ENCODE measurements around the gene CACNA1B. TPM values are rescaled to one million over a fixed set of nuclear protein-coding genes. Genes with fewer than 3 reads are reported as not detected.

CACNA1B gene
- total and polyA plus RNA-seq, 2 donors (not counting 1 experiment from before 2014, with no cell fraction given), result 0.01 to 0.17 TPM

GRCh38 chr9:137948642-137949041 lies 71.1 kb downstream of the CACNA1B start:
- H3K79me2 ChIP-seq (ENCODE audit: control insufficient read depth, insufficient read depth, low read length), result no peaks in the 10 kb centered on the region
- H3K9me3 ChIP-seq (ENCODE audit: control insufficient read depth, insufficient read depth, low read depth, low read length), result peaks cover 5% of the 10 kb centered on the region
- no peaks in the 10 kb centered on the region for H3K27me3 ChIP-seq (ENCODE audit: control insufficient read depth, insufficient read depth, low read length)
- H3K4me3 ChIP-seq (replicated peaks in 1 of 4; ENCODE audit: control extremely low read depth in 1 of 4, insufficient read depth in 1 of 4, low read depth in 3 of 4, low read length in 4 of 4), result no peak overlapping the region
- H2AFZ ChIP-seq (ENCODE audit: low read length), result no peak overlapping the region
- no peak overlapping the region for H3K27ac ChIP-seq (ENCODE audit: insufficient read depth, low read length)
- TF ChIP-seq CTCF (conservative IDR thresholded peaks at IDR 0.05 in 1 of 2, IDR thresholded peaks at IDR 0.05 in 1 of 2; ENCODE audit: low read depth in 1 of 2, low read length in 2 of 2), result no peak
- no peak for TF ChIP-seq EZH2 (IDR thresholded peaks at IDR 0.05; ENCODE audit: low read length, missing control alignments)
- H3K4me2 ChIP-seq (ENCODE audit: extremely low read depth, insufficient read depth, low read length), result no peak overlapping the region
- H3K4me1 ChIP-seq (ENCODE audit: control insufficient read depth, extremely low read depth, insufficient read depth, low read length), result no peaks in the 10 kb centered on the region
- H3K9ac ChIP-seq (ENCODE audit: insufficient read depth, low read length), result no peak overlapping the region
- no peaks in the 10 kb centered on the region for H4K20me1 ChIP-seq (ENCODE audit: control insufficient read depth, extremely low read depth, insufficient read depth, low read length)
- H3K36me3 ChIP-seq (ENCODE audit: control insufficient read depth, insufficient read depth, low read length), result no peaks in the 10 kb centered on the region
- DNase-seq (ENCODE audit: low read depth in 2 of 2), result no peak

- H3K27me3 ChIP-seq (ENCODE audit: control insufficient read depth, insufficient read depth, low read length), result no peaks in the 10 kb centered on the region
- TF ChIP-seq EZH2 (IDR thresholded peaks at IDR 0.05; ENCODE audit: low read length, missing control alignments) (no peak), CTCF (conservative IDR thresholded peaks at IDR 0.05 in 1 of 2, IDR thresholded peaks at IDR 0.05 in 1 of 2; ENCODE audit: low read depth in 1 of 2, low read length in 2 of 2) (no peak)
- no peak for DNase-seq (ENCODE audit: low read depth in 2 of 2)
- H3K9ac ChIP-seq (ENCODE audit: insufficient read depth, low read length), result no peak overlapping the region
- H3K9me3 ChIP-seq (ENCODE audit: control insufficient read depth, insufficient read depth, low read depth, low read length), result peaks cover 5% of the 10 kb centered on the region
- no peak overlapping the region for H3K4me2 ChIP-seq (ENCODE audit: extremely low read depth, insufficient read depth, low read length)
- no peak overlapping the region for H3K27ac ChIP-seq (ENCODE audit: insufficient read depth, low read length)
- no peaks in the 10 kb centered on the region for H3K36me3 ChIP-seq (ENCODE audit: control insufficient read depth, insufficient read depth, low read length)
- H3K4me1 ChIP-seq (ENCODE audit: control insufficient read depth, extremely low read depth, insufficient read depth, low read length), result no peaks in the 10 kb centered on the region
- H2AFZ ChIP-seq (ENCODE audit: low read length), result no peak overlapping the region
- no peaks in the 10 kb centered on the region for H3K79me2 ChIP-seq (ENCODE audit: control insufficient read depth, insufficient read depth, low read length)
- no peak overlapping the region for H3K4me3 ChIP-seq (replicated peaks in 1 of 4; ENCODE audit: control extremely low read depth in 1 of 4, insufficient read depth in 1 of 4, low read depth in 3 of 4, low read length in 4 of 4)
- H4K20me1 ChIP-seq (ENCODE audit: control insufficient read depth, extremely low read depth, insufficient read depth, low read length), result no peaks in the 10 kb centered on the region
Measured at GRCh38 chr9:137949260-137949659, 71.7 kb downstream of the CACNA1B start.

GRCh38 chr9:137951107-137951506 lies 73.5 kb downstream of the CACNA1B start:
- H2AFZ ChIP-seq (ENCODE audit: low read length), result no peak overlapping the region
- no peaks in the 10 kb centered on the region for H3K36me3 ChIP-seq (ENCODE audit: control insufficient read depth, insufficient read depth, low read length)
- peaks cover 5% of the 10 kb centered on the region for H3K9me3 ChIP-seq (ENCODE audit: control insufficient read depth, insufficient read depth, low read depth, low read length)
- H3K27me3 ChIP-seq (ENCODE audit: control insufficient read depth, insufficient read depth, low read length), result no peaks in the 10 kb centered on the region
- H3K9ac ChIP-seq (ENCODE audit: insufficient read depth, low read length), result no peak overlapping the region
- H3K4me3 ChIP-seq (replicated peaks in 1 of 4; ENCODE audit: control extremely low read depth in 1 of 4, insufficient read depth in 1 of 4, low read depth in 3 of 4, low read length in 4 of 4), result no peak overlapping the region
- no peak for DNase-seq (ENCODE audit: low read depth in 2 of 2)
- no peaks in the 10 kb centered on the region for H4K20me1 ChIP-seq (ENCODE audit: control insufficient read depth, extremely low read depth, insufficient read depth, low read length)
- no peaks in the 10 kb centered on the region for H3K79me2 ChIP-seq (ENCODE audit: control insufficient read depth, insufficient read depth, low read length)
- no peak overlapping the region for H3K27ac ChIP-seq (ENCODE audit: insufficient read depth, low read length)
- H3K4me1 ChIP-seq (ENCODE audit: control insufficient read depth, extremely low read depth, insufficient read depth, low read length), result no peaks in the 10 kb centered on the region
- H3K4me2 ChIP-seq (ENCODE audit: extremely low read depth, insufficient read depth, low read length), result no peak overlapping the region
- TF ChIP-seq EZH2 (IDR thresholded peaks at IDR 0.05; ENCODE audit: low read length, missing control alignments) (no peak), CTCF (conservative IDR thresholded peaks at IDR 0.05 in 1 of 2, IDR thresholded peaks at IDR 0.05 in 1 of 2; ENCODE audit: low read depth in 1 of 2, low read length in 2 of 2) (no peak)

Measured in fibroblast of lung (primary cell).